Ureter (tissue), 1 donor: ENCODE data around the gene LRMDA. TPM values are rescaled to one million over a fixed set of nuclear protein-coding genes. Genes with fewer than 3 reads are reported as not detected.

ENCODE experiments used
- DNase-seq: peaks from one replicate; pipeline ENCODE4 v3.0.0-alpha.2; 2020; ENCODE audit warnings: low spot score
- total RNA-seq: library from RNA; stranded (reverse); gene quantifications from one replicate; pipeline ENCODE4 v1.2.4, GENCODE V29; 2023
- donor health status: DM: yes; HTN: yes; CAD: no.

The LRMDA gene
- total RNA-seq, 1 donor from 2014 or later, result 23.1 TPM

DNA sequence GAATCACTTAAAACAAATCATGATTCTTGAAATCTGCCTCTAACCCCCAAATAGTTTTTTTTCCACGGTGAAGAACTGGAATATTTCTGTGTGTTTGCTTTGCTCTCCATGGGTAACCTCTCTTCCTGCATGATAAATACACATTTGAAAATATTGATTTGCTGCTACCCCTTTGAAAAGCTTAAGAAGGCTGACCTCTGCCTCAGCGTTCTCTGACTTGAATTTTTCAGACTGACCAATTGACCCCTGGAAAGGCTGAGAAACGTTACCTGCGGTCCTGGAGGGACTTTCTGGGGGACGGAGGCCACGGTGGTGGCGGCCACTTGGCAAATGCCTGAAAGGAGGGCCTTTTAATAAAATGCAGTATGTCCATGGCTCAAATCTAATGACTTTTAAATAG, 520.2 kb downstream of the LRMDA start:
- no peak for DNase-seq

DNA sequence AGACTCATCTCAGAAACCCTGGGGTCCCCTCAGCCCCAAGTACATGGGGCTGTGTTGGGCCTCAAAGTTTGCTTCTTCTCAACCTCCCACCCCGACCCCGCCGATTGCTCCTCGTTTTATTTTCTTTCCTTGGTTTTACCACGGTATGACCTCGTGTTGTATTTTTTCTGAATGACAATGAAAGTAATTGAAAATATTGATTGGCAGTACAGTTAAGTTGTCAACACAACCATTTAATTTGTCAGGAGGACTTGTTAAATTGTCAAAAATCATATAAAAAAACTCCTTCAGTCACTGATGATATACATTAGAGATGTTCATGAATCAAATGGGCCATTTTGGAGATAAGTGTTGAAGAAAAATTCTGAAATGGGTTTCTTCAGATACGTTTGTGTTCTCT, 520.7 kb downstream of the LRMDA start:
- DNase-seq, result no peak

DNA sequence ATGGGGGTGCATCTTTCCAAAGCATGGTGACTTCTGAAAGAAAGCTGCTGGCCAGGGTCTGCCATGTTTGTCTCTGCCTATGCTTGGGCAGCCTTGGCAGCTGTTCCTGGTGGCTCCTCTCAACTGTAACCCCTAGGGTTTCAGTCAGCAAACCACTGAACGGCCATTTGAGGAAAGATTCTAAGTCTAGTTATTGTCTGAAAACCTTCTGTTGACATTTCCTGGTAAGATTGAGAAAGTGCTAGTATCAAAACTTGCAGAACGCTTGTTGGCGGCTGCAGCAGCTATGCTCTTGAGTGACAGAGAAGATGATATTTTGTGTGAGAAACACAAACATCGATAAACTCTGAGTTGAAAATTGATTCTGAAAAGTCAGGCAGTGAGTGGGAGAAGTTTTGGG, 523.1 kb downstream of the LRMDA start:
- no peak for DNase-seq

DNA sequence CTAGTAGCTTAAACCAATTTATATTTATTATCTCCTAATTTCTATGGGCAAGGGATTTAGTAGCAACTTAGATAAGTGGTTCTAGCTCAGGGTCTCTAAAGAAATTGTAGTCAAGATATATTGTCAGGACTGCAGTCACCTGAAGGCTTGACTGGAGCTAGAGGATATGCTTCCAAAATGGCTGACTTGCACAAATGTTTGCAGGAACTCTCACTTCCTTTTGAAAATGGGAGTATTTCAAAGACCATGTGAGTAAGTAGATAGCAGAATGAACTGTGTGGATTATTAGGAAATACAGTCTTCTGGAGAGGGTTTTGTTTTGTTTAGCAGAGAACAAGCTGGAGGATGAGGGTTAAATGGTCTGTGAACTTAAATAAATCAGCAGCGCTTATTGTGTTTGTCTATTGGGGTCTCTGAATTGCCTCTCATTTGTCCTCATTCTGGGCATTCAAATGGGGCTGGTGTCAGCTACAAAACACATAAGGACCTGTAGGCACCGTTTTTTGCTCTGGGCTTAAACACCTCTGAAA, 524.6 kb downstream of the LRMDA start:
- DNase-seq, result no peak

DNA sequence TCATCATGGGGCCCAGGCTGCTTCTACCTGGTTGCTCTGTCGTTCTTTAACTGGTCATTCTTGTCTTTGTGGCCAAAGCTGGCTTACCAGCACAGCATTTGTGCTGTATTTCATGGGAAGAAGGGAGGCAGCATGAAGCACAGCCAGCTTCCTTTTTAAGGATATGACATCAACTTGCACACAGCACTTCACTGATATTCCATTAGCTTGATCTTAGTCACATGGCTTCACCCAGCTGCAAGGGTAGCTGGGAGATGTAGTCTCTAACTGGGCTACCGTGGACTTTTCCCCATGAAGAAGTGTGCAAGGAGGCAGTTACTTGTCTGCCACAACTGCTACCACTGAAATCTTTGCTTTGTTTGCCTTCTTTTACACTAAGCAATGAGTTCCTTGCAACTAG, 525.2 kb downstream of the LRMDA start:
- DNase-seq, result no peak

DNA sequence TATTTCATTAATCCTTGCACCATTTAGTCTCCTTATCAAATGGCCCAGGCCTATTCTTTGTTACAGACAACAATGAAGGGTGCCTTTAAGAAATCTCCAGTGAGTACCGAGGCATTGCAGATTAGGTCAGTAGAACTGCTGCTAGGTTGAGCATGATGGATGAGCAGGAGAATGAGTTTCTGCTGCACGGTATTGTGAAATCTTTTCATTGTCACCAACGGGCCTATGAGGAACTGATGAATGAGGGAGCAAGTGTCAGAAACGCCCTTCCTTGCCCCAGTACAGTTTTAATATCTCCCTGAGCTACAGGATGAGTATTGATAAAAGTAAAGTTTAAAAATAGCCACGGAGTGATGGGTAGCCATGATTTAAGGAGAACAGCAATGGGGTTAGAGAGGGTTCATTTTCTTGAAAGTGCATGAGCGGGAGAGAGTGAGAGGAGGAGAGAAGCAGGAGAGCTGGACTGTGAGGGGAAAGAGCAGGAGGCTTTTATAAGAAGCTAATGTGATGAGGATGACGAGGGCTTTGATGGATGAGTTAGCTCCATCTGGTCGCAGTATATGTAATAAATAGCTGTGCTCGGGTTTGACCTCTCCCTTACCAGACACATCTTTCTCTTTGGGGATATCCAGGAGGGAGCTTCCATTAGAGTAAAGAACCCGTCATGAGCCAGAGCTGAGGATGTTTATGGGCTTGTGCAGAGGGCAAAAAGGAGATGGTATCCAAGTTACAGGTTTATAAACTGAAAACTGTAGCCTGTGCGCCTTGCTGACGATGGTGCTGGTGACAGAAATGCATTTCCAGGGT, 526.1 kb downstream of the LRMDA start:
- no peak for DNase-seq

DNA sequence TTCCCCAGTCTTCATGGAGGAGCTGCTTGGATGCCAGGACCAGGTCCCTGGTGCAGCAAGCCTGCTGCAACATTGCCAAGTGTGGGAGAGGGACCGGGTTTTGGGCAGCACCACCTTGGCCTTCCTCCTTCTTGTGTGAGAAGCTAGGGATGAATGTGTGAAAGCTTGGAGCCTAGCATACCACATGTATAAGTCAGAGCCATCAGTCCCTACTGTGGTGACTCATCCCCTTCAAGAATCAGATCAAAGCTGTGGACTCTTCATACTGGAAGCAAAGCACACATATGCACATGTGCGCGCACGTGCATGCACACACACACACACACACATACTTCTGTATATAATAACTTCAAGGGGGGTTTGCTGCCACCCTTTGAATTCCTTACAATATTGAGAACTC, 527.8 kb downstream of the LRMDA start:
- no peak for DNase-seq

DNA sequence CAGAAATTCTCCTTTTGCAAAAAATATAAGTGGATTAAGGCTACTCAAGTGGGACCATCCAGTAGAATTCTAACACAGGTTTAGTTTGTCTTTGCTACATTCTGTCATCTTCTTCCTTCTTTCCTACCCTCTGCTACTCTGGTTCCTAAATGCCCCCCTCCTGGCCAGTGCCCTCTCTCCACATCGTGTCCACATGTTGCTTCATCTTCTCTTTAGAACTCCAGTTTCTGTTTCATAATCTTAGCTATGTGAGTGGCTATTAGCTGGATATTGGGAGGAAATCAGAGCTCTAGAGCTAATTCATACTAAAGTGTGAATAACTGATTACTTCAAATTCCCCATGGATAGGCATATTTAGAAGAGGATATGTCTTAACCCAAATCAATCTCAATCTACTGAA, 528.5 kb downstream of the LRMDA start:
- no peak for DNase-seq

DNA sequence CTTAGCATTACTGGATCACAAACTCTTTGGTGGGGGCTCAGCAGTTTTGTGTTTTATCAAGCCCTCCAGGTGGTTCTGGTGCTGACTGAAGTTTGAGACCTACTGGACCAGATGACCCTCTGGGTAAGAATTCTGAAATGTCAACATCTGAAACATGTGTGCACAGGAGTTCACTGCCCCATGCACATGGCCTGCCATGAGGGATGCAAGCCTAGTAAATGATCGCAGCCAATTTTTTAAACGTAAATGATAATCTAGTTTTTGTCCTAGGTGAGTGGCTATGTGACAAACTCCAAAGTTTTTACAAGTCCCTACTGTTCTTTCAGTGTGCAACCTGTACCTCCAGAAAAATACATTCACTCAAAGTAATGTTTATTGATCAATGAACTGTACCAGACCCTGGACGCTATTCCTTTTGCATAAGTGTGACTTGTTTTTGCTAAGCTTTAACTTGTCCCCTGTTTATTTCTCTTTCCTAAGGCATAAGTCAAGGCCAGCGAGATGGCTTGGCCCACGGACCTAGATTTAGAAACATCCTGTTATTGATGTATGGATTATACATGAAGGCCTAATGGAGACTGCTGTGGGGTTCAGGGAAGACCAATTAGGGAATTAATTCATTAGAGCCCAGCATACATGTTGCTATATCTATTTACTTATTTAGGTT, 531.1 kb downstream of the LRMDA start:
- no peak for DNase-seq

DNA sequence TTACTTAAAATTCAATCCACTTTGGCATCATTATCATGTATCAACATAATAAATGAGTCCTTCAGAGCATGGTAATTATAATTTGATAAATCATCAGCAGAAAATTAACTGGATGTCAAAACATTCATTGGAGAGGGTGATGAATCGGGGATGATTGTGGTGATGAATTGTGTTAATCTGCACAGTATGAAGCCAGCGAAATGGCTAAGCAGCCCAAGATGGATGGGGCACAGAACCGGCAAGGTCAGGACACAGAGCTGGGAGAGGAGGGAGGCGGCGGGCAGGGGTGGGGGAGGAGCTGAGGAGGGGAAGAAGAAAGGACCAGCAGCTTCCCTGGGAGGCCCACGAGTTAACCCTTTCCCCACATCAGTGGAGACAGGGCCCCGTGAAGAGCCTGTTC, 536.1 kb downstream of the LRMDA start:
- DNase-seq, result no peak

DNA sequence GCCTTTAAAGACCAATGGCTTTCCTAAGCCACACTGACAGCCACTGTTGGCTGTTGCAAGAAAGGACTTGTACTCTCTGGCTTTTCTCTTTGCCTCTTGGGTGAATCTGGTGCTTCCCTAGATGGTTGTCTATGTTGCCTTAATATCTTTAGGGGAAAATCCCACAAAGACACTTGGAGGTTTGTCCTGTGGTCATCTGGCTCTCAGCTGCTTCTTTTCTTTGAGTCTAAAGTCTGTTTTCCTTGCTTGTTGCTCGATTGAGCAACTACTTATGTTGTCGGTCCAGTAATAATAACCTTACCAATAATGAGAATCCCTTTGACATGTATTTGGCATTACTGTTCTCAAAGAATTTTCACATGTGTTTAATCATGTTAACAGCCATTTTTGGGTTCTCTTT, 537.6 kb downstream of the LRMDA start:
- DNase-seq, result no peak

DNA sequence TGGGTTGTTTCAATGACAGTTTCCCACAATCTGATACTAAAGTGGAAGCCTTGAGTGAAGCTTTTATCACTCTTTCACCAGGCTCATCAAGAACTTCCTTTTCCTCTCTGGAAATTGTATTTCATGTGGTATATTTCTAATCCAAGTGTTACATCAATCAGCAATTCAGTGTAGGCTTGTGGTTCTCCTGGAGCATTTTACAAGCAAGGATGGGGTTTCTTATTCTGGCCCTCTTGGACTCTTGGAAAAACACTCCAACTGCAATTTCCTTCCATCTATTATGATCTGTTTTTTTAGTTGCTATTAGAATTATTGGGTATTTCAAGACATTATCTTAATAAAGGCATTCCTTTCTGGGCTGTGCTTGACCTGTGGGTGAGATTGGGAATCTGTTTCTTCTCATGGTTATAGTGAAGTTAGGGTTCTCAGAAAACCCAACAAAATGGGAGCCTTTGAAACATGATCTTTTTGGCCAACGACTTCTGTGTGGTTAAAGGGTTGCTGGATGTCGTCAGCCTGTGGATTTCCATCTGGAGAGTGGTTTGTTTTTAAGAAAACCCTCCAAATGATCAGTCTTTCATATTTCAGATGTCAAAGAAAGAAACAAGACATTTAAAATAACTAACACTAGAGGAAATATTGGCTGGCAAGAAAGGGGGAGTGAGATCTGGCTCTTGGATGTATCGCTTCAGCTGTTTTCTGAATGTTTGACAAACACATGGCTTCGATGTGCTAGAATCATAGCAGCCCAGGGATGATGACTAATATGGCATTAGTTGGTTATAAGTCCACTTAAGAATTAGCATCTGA, 540.2 kb downstream of the LRMDA start:
- no peak for DNase-seq

DNA sequence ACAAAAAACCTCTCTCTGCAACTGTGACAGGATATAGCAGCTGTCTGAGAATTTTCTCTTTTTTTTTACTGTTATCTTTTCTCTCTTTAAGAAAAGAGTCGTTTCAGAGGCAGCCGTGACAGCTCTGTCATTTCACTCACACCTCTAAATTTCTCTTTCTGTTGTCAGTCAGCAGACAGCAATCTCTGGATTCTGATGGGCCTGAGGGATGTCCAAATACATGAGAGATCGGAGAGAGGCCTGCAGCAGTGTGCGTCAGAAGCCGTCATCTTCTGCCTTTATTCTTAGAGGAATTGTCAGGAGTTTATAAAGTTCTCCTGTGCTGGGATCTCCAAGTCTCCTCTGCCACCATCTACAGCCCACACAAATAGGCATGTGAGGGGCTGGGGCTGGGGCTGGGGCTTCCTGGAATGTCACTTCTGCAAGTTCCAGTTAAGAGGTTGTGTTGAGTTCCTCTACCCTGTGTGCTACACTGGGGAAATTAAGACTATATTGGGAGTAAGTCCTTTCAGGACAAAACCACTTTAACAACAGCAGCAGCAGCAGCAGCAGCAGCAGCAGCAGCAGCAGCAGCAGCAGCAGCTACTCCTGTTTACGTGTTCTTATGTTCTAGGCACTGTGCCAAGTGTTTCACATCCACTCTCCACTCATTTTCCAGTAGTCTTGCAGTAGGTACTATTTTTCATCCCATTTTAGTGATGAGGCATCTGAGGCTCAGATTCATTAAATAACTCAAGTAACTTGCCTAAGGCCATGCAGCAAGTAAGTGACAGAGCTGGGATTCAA, 541.3 kb downstream of the LRMDA start:
- DNase-seq, result no peak

DNA sequence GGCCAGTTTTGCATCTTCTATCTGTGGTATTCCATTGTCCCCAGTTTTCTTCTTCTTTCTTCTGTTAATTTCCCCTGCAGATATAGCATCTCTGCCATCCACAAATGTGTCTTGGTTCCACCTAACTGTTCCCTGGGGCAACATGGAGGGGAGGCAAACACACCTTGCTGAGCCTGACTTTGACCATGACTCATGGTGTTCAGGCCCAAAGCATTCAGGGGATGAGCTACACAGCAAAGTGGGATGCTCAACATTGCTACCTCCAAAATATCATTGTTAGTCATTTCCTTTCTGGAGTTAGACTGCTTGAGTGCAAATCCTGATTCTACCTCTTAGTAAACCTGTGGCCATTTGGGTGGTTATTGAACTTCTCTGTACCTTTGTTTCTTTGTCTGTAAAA, 542.7 kb downstream of the LRMDA start:
- DNase-seq, result no peak

DNA sequence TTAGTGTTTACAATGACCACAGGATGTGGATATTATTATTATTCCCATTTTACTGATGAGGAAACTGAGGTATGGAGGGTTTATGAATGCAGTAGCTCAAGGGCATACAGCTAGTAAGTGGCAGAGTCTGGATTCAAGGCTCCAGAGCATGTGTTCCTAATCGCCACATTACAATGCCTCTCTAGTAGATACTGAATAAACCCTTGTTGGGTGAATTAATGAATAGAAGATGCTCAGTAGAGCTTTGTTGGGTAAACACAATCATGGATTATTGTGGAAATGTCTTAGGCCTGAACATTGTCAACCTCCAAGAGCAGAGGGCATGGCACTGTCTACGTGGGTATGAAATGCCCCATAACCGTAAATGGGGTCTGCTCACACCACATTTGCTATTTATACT, 545.3 kb downstream of the LRMDA start:
- DNase-seq, result no peak

DNA sequence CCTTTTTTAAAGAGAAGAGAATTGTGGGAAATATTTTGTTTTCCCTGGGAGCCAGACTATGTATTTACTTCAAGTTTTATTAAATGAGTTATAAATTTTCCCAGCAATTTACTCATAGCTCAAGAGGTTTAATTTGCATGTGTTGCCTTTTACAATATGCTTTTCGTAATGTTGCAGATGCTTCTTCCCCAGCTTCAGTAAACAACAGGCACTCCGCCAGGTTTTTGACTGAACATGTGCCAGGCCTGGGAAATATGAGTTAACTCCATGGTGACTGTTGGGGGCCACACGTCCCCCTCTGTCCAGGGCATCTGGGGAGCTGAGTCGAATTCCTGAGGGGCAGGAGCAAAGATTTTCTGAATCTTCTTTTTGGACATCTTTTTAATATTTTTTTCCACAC, 545.7 kb downstream of the LRMDA start:
- no peak for DNase-seq

DNA sequence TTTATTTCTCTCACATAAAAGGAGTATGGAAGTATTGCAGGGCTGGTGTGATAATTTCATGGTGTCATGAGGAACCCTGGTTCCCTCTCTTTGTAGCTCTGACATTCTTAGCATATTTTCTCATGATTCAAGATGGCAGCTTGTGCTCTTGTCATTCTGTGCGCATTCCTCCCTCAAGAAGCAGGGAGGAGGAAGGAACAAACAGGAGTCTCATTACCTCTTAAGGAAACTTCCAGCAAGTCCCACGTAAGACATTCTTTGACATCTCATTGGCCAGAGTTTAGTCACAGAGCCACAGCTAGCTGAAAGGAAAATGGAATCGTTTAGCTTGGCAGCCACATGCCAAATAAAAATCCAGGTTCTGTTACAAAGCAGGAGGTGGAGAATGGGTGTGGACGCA, 546.8 kb downstream of the LRMDA start:
- DNase-seq, result no peak

DNA sequence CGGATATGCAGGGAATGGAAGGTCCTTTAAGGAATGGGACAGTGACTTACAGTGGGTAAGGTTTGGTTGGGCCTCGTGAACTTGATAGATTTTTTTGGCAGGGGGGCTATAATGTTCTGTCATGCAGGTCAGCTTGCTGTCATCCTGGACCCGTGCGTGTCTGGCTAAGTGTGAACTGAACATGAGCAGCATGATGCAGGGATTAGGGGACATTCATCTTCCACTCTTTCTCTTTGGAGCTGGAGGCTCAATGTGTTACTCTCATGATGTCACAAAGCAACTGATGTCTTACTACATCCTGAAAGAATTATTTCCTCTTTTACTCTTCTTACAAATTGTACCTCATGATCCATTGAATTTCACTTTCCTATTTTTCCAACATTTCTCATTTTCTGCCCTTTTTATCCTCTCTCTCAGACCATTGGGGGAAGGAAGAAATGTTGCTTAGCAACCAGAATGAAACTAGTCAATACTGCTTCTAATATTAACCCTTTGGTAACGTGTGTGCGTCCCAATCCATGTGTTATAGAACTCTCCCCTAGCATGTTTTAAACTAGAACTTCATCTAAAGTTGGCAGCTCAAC, 549.1 kb downstream of the LRMDA start:
- DNase-seq, result no peak

DNA sequence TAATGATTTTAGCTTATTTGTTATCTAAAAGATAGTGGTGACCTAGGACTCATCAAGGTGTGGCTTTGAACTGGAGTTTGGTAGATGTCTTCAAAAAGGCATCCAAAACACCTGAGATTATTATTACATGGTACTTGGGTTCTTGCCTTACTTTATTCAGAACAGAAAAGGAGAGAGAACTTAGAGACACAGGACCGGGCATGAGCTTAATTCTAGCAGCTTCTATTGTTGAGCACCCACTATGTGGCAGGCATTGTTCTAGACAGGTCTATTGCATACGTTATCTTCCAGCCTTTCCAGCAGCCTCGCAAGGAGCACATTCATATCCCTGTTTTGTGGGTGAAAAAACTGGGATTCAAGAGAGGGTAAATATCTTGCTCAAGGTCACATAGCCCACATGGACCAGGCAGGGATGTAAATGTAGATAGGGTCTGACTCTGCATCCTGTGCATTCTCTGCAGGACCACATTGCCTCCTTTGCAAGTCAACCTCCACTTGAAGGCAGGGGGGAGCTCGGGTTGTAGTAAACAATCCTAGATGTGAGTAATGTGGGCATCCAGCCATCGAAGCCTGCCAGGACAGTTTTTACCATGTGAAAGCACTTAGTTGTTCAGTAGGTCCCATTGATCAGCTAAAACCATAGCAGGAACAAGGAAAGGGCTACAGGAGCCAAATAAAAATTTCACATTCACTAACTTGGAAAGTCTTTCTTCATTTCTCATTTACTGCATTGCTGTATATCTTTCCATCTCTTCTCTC, 551.4 kb downstream of the LRMDA start:
- DNase-seq, result no peak

DNA sequence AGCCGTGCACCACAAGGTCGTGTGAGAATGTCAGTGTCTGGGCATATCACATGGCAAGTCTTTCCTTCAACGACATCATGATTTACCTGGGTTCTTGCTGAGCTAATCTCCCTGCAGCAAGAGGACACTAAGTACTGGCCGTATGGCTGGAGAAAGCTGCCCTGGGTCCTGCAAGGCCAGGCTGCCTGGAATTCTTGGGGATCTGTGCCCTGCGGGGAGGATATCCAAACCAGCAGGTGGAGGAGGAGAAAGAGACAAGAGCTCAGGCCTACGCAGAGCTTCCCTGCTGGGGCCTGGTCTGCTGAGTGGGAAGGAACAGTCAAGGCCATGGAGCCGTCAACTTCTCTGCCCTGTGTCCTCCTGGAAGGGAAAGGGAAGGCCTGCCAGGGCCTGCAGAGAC, 552.6 kb downstream of the LRMDA start:
- no peak for DNase-seq

DNA sequence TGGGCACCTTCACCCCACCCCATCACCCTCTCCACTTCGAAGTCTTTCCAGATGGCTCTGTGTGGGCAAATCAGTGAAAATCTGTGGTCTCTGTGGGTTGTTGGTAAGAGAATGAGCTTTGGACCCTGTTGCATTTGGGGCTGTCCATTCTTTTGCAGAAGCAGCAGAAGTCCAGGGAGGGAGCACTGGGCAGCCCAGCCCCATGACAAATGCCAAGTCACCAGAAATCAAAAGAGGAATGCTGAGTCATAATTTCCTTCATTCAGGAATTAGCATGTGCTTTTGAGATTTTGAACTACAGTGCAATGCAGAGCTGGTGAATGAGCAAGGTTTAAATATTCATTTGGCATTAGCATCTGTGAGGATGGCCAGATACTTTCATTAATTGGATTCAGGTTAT, 556.2 kb downstream of the LRMDA start:
- no peak for DNase-seq
